Measurements from ENCODE around the gene DLD.

- no peak for TF ChIP-seq POLR2A (IDR thresholded peaks at IDR 0.05; ENCODE audit: low read length)
- TF ChIP-seq GATA1 (IDR thresholded peaks at IDR 0.05; ENCODE audit: low read depth, low read length) = no peak
These were observed 53.6 kb downstream of the DLD start for GRCh38 chr7:107944411-107945169.

Data from erythroblast (primary cell).